ENCODE results near the gene SLC9A9. TPM values are rescaled to one million over a fixed set of nuclear protein-coding genes. Genes with fewer than 3 reads are reported as not detected.

Gene SLC9A9
- total and polyA plus RNA-seq, 2 donors (not counting 1 experiment from before 2014, with no cell fraction given), result 14.3 to 74.0 TPM

DNA sequence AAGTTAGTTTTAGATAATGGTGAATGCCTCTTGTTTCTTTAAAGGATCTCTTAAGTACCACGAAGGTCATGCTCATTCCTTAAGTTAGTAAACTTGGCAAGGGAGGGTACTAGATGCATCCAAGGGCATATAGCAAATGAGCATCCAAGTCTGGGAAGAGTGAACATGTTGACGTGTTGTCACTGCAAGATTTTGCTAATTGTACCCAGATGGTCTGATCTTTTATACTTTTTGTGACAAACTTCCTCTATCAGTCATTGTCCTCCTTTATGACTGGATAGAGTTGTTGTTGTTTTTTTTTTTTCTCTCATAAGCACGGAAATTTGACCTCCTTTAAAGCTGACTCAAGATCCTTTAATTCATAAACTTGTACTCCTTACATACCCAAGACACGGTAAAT lies 607.4 kb downstream of the SLC9A9 start:
- no peaks in the 10 kb centered on the region for H4K20me1 ChIP-seq (ENCODE audit: control insufficient read depth, extremely low read depth, insufficient read depth, low read length)
- no peak overlapping the region for H3K27ac ChIP-seq (ENCODE audit: insufficient read depth, low read length)
- no peak for DNase-seq (ENCODE audit: low read depth in 2 of 2)

GRCh38 chr3:143239031-143239430 lies 609.2 kb downstream of the SLC9A9 start:
- Histone ChIP-seq H3K27me3 (ENCODE audit: control insufficient read depth, insufficient read depth, low read length) (no peaks in the 10 kb centered on the region), H2AFZ (ENCODE audit: low read length) (no peak overlapping the region), H4K20me1 (ENCODE audit: control insufficient read depth, extremely low read depth, insufficient read depth, low read length) (no peaks in the 10 kb centered on the region), H3K27ac (ENCODE audit: insufficient read depth, low read length) (no peak overlapping the region), H3K4me2 (ENCODE audit: extremely low read depth, insufficient read depth, low read length) (no peak overlapping the region), H3K36me3 (ENCODE audit: control insufficient read depth, insufficient read depth, low read length) (no peaks in the 10 kb centered on the region), H3K79me2 (ENCODE audit: control insufficient read depth, insufficient read depth, low read length) (no peaks in the 10 kb centered on the region), H3K4me1 (ENCODE audit: control insufficient read depth, extremely low read depth, insufficient read depth, low read length) (no peaks in the 10 kb centered on the region), H3K9me3 (ENCODE audit: control insufficient read depth, insufficient read depth, low read depth, low read length) (no peaks in the 10 kb centered on the region), H3K9ac (ENCODE audit: insufficient read depth, low read length) (no peak overlapping the region), H3K4me3 (replicated peaks in 1 of 4; ENCODE audit: control extremely low read depth in 1 of 4, insufficient read depth in 1 of 4, low read depth in 3 of 4, low read length in 4 of 4) (no peak overlapping the region)
- DNase-seq (ENCODE audit: low read depth in 2 of 2), result peak in 1 of 2 donors; percentile 71
- no peak for TF ChIP-seq EZH2 (IDR thresholded peaks at IDR 0.05; ENCODE audit: low read length, missing control alignments)
- TF ChIP-seq, protein P1, sequence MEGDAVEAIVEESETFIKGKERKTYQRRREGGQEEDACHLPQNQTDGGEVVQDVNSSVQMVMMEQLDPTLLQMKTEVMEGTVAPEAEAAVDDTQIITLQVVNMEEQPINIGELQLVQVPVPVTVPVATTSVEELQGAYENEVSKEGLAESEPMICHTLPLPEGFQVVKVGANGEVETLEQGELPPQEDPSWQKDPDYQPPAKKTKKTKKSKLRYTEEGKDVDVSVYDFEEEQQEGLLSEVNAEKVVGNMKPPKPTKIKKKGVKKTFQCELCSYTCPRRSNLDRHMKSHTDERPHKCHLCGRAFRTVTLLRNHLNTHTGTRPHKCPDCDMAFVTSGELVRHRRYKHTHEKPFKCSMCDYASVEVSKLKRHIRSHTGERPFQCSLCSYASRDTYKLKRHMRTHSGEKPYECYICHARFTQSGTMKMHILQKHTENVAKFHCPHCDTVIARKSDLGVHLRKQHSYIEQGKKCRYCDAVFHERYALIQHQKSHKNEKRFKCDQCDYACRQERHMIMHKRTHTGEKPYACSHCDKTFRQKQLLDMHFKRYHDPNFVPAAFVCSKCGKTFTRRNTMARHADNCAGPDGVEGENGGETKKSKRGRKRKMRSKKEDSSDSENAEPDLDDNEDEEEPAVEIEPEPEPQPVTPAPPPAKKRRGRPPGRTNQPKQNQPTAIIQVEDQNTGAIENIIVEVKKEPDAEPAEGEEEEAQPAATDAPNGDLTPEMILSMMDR (conservative IDR thresholded peaks at IDR 0.05 in 1 of 2, IDR thresholded peaks at IDR 0.05 in 1 of 2; ENCODE audit: low read depth in 1 of 2, low read length in 2 of 2), result no peak

More for the DNA sequence above, 607.4 kb downstream of the SLC9A9 start:
- Histone ChIP-seq H3K27me3 (ENCODE audit: control insufficient read depth, insufficient read depth, low read length) (no peaks in the 10 kb centered on the region), H3K79me2 (ENCODE audit: control insufficient read depth, insufficient read depth, low read length) (no peaks in the 10 kb centered on the region), H3K4me1 (ENCODE audit: control insufficient read depth, extremely low read depth, insufficient read depth, low read length) (no peaks in the 10 kb centered on the region), H3K4me3 (replicated peaks in 1 of 4; ENCODE audit: control extremely low read depth in 1 of 4, insufficient read depth in 1 of 4, low read depth in 3 of 4, low read length in 4 of 4) (no peak overlapping the region), H3K36me3 (ENCODE audit: control insufficient read depth, insufficient read depth, low read length) (no peaks in the 10 kb centered on the region), H2AFZ (ENCODE audit: low read length) (no peak overlapping the region), H3K4me2 (ENCODE audit: extremely low read depth, insufficient read depth, low read length) (no peak overlapping the region), H3K9me3 (ENCODE audit: control insufficient read depth, insufficient read depth, low read depth, low read length) (no peaks in the 10 kb centered on the region), H3K9ac (ENCODE audit: insufficient read depth, low read length) (no peak overlapping the region)
- TF ChIP-seq EZH2 (IDR thresholded peaks at IDR 0.05; ENCODE audit: low read length, missing control alignments), result no peak
- TF ChIP-seq, protein P1 (conservative IDR thresholded peaks at IDR 0.05 in 1 of 2, IDR thresholded peaks at IDR 0.05 in 1 of 2; ENCODE audit: low read depth in 1 of 2, low read length in 2 of 2), result no peak

- peak; percentile 27 to 46 for DNase-seq (ENCODE audit: low read depth in 2 of 2)
Observed at GRCh38 chr3:143237077-143237627, 611.1 kb downstream of the SLC9A9 start.

More at GRCh38 chr3:143237077-143237627, 611.1 kb downstream of the SLC9A9 start:
- Histone ChIP-seq H3K9me3 (ENCODE audit: control insufficient read depth, insufficient read depth, low read depth, low read length) (no peaks in the 10 kb centered on the region), H3K9ac (ENCODE audit: insufficient read depth, low read length) (no peak overlapping the region), H3K36me3 (ENCODE audit: control insufficient read depth, insufficient read depth, low read length) (no peaks in the 10 kb centered on the region), H3K4me1 (ENCODE audit: control insufficient read depth, extremely low read depth, insufficient read depth, low read length) (no peaks in the 10 kb centered on the region), H3K4me3 (replicated peaks in 1 of 4; ENCODE audit: control extremely low read depth in 1 of 4, insufficient read depth in 1 of 4, low read depth in 3 of 4, low read length in 4 of 4) (no peak overlapping the region), H3K79me2 (ENCODE audit: control insufficient read depth, insufficient read depth, low read length) (no peaks in the 10 kb centered on the region), H3K4me2 (ENCODE audit: extremely low read depth, insufficient read depth, low read length) (no peak overlapping the region), H3K27me3 (ENCODE audit: control insufficient read depth, insufficient read depth, low read length) (no peaks in the 10 kb centered on the region), H2AFZ (ENCODE audit: low read length) (no peak overlapping the region), H3K27ac (ENCODE audit: insufficient read depth, low read length) (no peak overlapping the region), H4K20me1 (ENCODE audit: control insufficient read depth, extremely low read depth, insufficient read depth, low read length) (no peaks in the 10 kb centered on the region)
- TF ChIP-seq EZH2 (IDR thresholded peaks at IDR 0.05; ENCODE audit: low read length, missing control alignments), result no peak
- TF ChIP-seq, protein P1 (conservative IDR thresholded peaks at IDR 0.05 in 1 of 2, IDR thresholded peaks at IDR 0.05 in 1 of 2; ENCODE audit: low read depth in 1 of 2, low read length in 2 of 2), result no peak

All from fibroblast of lung (primary cell).